ENCODE results near the gene RPS18. TPM values are rescaled to one million over a fixed set of nuclear protein-coding genes. Genes with fewer than 3 reads are reported as not detected.

RPS18 gene
- total and polyA plus RNA-seq, 2 of the 4 experiments (the other 2 are of a cell fraction), result 6,577 to 8,417 TPM

DNA sequence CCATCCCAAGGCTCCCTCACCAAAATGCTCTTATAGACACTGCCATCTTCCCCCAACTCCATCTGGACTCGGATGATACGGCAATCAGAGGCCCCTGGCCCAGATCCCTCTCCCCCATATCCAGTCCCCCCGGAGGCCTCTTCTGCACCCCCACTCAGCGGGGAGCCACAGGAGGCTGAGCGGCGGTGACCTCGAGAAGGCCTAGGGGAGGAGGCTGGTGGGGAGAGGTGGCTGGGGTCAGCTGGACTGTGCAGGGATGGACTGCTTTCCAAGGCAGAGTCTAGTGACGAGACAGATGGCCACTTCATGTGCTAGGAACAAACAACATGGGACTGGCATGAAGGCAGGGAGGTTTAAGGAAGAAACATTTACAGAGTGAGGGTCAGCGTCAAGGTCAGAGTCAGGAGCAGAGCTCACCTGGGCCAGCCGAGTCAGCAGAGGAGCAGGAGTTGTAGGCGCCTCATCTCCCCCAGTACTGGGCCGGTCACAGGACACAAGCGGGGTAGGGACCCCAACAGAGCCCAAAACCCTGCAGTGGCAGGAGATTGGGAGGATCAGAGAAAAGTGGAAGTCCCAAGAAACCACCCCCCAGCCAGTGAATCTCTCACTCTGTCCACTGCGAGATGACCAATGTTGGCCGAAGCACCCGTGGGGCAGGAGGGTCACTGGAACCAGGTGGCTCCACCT is 21.3 kb downstream of the RPS18 start:
- Histone ChIP-seq H2BK120ac (ENCODE audit: low read depth, low read length) (no peak overlapping the region), H2AFZ (replicated peaks; ENCODE audit: low read length, poor library complexity) (peak overlapping the region; percentile 24), H2AK9ac (replicated peaks; ENCODE audit: low read depth, low read length, poor library complexity) (peak overlapping the region; percentile 22), H3K9me3 (ENCODE audit: control insufficient read depth, insufficient read depth, low read length) (no peaks in the 10 kb centered on the region), H4K91ac (ENCODE audit: insufficient read depth, low read depth, low read length) (no peak overlapping the region), H3K4me3 (ENCODE audit: insufficient read depth, low read depth, low read length) (no peak overlapping the region), H2BK20ac (ENCODE audit: low read depth, low read length) (no peak overlapping the region), H3K27me3 (ENCODE audit: control insufficient read depth, insufficient read depth, low read length) (no peaks in the 10 kb centered on the region), H3K27ac (ENCODE audit: insufficient read depth, low read length) (no peak overlapping the region), H3K18ac (ENCODE audit: low read depth, low read length) (no peak overlapping the region), H3K4ac (ENCODE audit: low read depth, low read length) (no peak overlapping the region), H3K23ac (ENCODE audit: low read depth, low read length) (no peak overlapping the region), H4K8ac (ENCODE audit: low read depth in 2 of 2, low read length in 2 of 2) (no peak overlapping the region), H3K36me3 (ENCODE audit: control insufficient read depth, insufficient read depth, low read length) (peaks cover 30% of the 10 kb centered on the region), H3K9me1 (ENCODE audit: insufficient read depth, low read length) (peaks cover 3% of the 10 kb centered on the region; the same call in 1 of the 2 replicates), H3K4me2 (ENCODE audit: low read depth, low read length) (no peak overlapping the region), H3K4me1 (ENCODE audit: control insufficient read depth, insufficient read depth, low read length) (peaks cover 4% of the 10 kb centered on the region), H4K5ac (ENCODE audit: low read depth, low read length) (no peak overlapping the region), H3K9ac (ENCODE audit: low read depth, low read length) (no peak overlapping the region), H2BK15ac (ENCODE audit: low read depth, low read length) (no peak overlapping the region), H3K79me1 (ENCODE audit: low read depth in 1 of 2, low read length in 2 of 2) (peaks cover 21 to 50% of the 10 kb centered on the region in 2 experiments), H3K14ac (replicated peaks; ENCODE audit: low read depth, low read length) (no peak overlapping the region), H2BK5ac (ENCODE audit: low read depth, low read length, poor library complexity, severe bottlenecking) (no peak overlapping the region), H2AK5ac (ENCODE audit: low read depth, low read length) (no peak overlapping the region), H4K20me1 (ENCODE audit: insufficient read depth, low read length) (no peaks in the 10 kb centered on the region), H3K56ac (ENCODE audit: extremely low read depth, insufficient read depth, low read length) (no peak overlapping the region)
- in situ Hi-C loops (cut with MboI; ENCODE audit: low sequenced_read_pairs), result no loop called here
- BruUV-seq (replicated peaks), result no TSS peak
- DNase-seq (no peak), ATAC-seq (ENCODE audit: low read depth) (no peak)
- no CpG with 5 or more reads among the region's 16 CpGs for WGBS, 2 experiments (ENCODE audit: extremely low coverage in 2 of 2, insufficient read length in 1 of 2)
- intact Hi-C loops (cut with micrococcal nuclease), result no loop called here
- CTCF ChIA-PET, result no interaction called here
- dilution Hi-C loops (cut with HindIII; ENCODE audit: low sequenced_read_pairs, unreplicated experiment), result no loop called here
- TF ChIP-seq, protein P1, sequence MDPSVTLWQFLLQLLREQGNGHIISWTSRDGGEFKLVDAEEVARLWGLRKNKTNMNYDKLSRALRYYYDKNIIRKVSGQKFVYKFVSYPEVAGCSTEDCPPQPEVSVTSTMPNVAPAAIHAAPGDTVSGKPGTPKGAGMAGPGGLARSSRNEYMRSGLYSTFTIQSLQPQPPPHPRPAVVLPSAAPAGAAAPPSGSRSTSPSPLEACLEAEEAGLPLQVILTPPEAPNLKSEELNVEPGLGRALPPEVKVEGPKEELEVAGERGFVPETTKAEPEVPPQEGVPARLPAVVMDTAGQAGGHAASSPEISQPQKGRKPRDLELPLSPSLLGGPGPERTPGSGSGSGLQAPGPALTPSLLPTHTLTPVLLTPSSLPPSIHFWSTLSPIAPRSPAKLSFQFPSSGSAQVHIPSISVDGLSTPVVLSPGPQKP (IDR thresholded peaks at IDR 0.05; ENCODE audit: borderline replicate concordance, low read depth, low read length), result no peak
- TF ChIP-seq NFE2L2 (IDR thresholded peaks at IDR 0.05; ENCODE audit: low read depth, low read length) (no peak), RAD21 (IDR thresholded peaks at IDR 0.05; ENCODE audit: low read length) (no peak), BHLHE40 (IDR thresholded peaks at IDR 0.05; ENCODE audit: low read depth, low read length) (no peak), FOS (IDR thresholded peaks at IDR 0.05; ENCODE audit: low read depth, low read length) (no peak), RCOR1 (IDR thresholded peaks at IDR 0.05; ENCODE audit: insufficient replicate concordance, low read length) (no peak), CEBPB (IDR thresholded peaks at IDR 0.05; ENCODE audit: low read depth, low read length) (no peak), RFX5 (IDR thresholded peaks at IDR 0.05; ENCODE audit: low read depth, low read length) (no peak), MAZ (IDR thresholded peaks at IDR 0.05; ENCODE audit: borderline replicate concordance, low read depth, low read length) (no peak), MAFK (IDR thresholded peaks at IDR 0.05; ENCODE audit: low read depth, low read length) (no peak), CHD1 (IDR thresholded peaks at IDR 0.05; ENCODE audit: low read depth, low read length) (no peak), POLR2A (IDR thresholded peaks at IDR 0.05; ENCODE audit: low read depth, low read length) (no peak), MXI1 (IDR thresholded peaks at IDR 0.05; ENCODE audit: borderline replicate concordance, low read depth, low read length) (no peak), SMC3 (IDR thresholded peaks at IDR 0.05; ENCODE audit: low read depth, low read length) (no peak)
- TF ChIP-seq, protein P2, sequence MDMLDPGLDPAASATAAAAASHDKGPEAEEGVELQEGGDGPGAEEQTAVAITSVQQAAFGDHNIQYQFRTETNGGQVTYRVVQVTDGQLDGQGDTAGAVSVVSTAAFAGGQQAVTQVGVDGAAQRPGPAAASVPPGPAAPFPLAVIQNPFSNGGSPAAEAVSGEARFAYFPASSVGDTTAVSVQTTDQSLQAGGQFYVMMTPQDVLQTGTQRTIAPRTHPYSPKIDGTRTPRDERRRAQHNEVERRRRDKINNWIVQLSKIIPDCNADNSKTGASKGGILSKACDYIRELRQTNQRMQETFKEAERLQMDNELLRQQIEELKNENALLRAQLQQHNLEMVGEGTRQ (IDR thresholded peaks at IDR 0.05; ENCODE audit: low read depth, low read length), result no peak
- TF ChIP-seq, protein P3, sequence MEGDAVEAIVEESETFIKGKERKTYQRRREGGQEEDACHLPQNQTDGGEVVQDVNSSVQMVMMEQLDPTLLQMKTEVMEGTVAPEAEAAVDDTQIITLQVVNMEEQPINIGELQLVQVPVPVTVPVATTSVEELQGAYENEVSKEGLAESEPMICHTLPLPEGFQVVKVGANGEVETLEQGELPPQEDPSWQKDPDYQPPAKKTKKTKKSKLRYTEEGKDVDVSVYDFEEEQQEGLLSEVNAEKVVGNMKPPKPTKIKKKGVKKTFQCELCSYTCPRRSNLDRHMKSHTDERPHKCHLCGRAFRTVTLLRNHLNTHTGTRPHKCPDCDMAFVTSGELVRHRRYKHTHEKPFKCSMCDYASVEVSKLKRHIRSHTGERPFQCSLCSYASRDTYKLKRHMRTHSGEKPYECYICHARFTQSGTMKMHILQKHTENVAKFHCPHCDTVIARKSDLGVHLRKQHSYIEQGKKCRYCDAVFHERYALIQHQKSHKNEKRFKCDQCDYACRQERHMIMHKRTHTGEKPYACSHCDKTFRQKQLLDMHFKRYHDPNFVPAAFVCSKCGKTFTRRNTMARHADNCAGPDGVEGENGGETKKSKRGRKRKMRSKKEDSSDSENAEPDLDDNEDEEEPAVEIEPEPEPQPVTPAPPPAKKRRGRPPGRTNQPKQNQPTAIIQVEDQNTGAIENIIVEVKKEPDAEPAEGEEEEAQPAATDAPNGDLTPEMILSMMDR (conservative IDR thresholded peaks at IDR 0.05; ENCODE audit: low read depth, low read length), result no peak
- POLR2A ChIA-PET (ENCODE audit: unreplicated experiment), result no interaction called here
